GM18517 (cell line): ENCODE measurements around the gene C3orf62.
"Not testable (repeated sequence)": the region's sequence is repeated elsewhere in the genome, so short reads cannot be mapped to it uniquely, and the experiment has no call there.

Experiments used
- ATAC-seq: cut with Tn5 transposase; IDR thresholded peaks from one replicate; pipeline ENCODE4 v1.9.1; 2021; ENCODE audit warnings: mild to moderate bottlenecking, moderate library complexity; ENCODE audit not compliant: unreplicated experiment

C3orf62 gene

DNA sequence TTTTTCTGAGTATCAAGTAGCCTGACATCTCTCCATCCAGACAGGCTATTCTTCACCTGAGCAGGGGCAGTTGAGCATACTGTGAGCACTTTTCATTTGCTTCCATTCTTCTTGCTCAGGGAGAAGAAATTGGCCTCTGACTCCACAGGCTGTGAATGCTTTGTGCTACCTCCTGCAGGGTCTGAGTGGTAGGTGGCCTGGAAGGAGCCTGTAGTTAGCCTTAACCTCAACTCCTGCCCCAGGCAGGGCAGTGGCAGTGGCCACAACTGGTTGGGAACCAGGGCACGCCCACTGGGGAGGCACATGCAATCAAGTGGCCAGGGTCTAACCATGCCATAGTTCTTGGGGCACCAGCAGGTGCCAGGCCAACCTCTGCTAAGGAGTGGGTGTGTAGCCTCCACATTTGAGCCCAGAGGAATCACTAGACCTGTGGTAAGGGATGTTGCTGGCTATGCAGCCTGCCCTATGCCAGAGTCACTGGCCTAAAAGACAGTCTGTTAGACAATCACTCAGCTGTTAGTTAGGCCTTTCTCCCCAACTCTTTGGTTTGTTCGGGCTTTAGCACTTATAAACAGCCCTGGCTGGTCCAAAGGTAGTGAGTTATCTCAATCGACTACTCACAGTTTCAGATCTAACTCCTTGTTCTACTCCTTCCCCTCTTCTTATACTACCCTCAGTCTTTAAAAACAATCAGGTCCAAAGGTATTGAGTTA is 7.4 kb downstream of the C3orf62 start:
- no peak for ATAC-seq

DNA sequence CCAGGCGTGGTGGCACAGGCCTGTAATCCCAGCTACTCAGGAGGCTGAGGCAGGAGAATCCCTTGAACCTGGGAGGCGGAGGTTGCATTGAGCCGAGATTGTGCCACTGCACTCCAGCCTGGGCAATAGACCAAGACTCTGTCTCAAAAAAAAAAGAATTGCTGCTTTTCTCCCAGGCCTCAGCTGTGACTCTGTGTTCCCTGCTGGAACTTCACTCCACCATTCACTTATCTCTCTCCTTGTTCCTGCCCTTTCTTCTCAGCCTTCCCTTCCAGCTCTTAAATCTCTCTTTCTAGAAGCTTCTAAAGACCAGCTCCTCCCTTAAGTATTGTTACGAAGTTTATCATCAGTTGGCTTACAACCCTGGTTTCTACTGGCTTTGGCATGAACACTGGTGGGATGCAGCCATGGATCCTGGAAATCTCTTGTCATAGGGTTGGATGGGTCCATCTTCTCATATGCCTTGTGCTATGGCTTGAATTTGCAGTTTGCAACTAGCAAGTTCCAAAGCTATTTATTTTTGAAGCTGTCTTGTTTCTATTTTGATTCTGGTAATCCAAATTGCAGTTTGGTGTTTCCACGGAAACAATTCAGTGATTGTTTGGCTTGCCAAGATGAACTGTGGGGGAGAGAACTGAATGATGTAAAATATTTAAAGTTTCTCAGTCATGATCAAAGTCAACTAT is 10.5 kb downstream of the C3orf62 start:
- ATAC-seq, result no peak

DNA sequence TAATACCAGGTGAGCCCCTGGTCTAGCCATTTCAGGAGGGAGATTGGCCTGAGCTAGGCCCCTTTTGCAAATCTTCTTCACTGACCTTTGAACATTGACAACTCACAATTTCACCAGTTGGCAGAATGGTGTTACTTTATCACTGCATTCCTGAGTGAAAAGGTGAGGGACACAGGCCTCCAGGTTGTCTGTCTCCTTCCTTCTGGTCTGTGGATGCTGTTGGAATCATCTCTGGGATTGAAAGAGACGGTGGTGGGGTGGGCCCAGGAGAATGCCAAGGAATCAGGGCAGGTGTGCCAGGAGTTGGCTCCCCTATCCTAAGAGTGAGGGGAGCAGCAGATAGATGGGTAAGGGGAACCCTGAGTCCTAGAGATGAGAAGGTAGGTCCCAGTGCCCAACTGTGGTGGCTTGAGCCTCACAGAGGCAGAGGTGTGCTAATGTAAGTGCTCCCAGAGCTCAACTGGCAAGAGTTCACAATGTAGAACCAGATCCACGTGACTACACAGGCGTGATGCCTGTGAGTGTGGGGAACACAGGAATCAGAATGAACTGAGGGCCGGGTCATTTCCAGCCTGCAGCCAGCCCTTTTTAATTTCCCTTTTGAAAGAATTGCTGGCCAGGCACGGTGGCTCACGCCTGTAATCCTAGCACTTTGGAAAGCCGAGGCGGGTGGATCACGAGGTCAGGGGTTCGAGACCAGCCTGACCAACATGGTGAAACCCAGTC is 11.2 kb downstream of the C3orf62 start:
- ATAC-seq, result no peak

DNA sequence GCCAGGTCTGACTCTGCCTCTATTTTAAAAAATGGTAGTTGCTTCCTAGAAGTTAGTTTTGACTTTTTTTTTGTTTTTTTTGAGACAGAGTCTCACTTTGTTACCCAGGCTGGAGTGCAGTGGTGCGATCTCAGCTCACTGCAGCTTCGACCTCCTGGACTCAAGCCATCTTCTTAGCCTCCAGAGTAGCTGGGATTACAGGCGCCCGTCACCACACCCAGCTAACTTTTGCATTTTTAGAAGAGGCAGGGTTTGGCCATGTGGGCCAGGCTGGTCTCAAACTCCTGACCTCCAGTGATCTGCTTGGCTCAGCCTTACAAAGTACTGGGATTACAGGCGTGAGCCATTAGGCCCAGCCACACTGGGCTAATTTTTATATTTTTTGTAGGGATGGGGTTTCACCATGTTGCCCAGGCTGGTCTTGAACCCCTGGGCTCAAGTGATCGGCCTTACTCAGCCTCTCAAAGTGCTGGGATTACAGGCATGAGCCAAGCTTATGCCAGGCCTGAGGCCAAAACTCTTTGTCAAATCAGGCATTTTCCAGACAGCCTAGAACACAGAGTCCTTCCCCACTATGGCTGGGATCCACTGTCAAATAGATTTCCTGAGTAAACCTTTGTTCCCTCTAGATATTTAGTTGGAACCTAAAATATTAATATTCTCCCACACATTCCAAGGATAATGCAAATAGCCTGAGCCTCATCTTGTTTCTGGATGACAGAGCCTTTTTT is 13.7 kb downstream of the C3orf62 start:
- no peak for ATAC-seq

DNA sequence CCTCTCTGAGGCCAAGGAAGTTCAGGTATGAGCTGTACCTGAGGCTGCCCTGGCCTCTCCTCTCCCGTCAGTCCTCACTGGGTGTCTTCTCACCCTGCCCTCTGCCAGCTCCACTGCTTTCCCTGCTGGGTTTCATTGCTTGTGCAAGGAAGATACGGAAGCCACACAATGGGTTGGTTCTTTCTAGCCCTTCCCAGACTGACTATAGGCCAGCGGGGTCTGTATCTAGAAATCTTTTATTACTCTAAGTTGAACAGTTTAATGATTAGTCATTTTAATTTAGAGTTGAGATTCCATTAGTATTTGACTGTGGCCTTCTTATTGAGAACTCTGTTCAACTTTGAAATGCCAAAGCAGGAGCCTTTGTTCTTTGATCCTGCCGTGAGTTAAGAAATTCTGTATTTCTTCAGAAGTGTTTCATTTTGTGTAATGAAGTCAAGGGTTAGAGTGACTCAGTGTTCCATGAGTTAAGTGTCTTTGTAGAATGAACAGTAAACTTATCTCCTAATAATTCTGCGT is 16.2 kb downstream of the C3orf62 start:
- ATAC-seq, result no peak

DNA sequence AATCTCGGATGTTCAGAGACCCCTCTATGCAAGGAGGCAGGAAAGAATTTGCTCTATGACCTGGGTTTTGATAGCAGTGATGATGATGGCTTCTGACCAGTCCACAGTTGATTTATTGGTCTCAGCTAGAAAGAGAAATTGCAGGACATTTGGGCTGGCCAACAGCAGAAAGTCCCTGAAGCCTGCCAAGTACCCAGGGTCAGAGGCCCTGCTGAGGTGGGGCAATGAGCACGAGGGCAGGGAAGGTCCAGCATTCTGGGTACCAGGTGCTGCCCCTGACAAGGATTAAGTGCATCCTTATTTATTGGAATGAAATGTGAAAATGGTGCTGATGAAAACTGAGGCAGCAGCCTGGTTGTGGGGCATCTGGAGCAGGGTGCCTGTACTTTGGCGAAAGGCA is 19.8 kb downstream of the C3orf62 start:
- ATAC-seq, result no peak

DNA sequence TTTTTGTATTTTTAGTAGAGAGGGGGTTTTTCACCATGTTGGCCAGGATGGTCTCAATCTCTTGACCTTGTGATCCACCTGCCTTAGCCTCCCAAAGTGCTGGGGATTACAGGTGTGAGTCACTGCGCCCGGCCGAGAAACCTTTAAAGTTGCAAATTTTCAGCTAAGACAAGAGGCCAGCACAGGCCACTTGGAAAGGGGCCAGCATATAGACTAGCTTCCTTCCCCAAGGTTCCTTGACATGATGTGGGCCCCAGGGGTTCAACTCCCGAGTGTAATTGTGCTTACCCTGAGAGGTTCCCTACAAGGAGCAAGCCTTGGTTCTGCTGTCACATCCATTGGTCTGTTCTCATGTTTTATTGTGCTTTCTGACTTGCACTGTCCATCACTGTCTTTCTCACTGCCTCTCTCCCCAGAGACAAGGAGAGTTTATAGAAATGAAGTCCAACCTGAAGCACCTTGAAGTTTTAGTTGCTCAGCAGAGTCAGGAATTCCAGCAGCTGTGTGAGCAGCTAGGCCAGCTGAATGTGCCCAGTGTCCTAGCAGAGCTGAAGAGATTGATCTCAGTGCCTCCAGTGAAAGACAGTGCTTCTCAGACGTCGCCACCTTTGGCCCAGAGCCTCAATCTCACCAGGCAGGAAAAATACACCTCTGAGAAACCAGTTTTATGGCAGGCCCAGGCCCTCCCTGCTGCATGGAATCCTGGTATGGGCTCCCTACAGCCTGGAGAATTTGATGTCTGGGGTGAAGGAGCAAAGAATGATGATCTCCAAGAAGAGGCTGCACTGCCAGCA is 21.1 kb downstream of the C3orf62 start:
- no peak for ATAC-seq

DNA sequence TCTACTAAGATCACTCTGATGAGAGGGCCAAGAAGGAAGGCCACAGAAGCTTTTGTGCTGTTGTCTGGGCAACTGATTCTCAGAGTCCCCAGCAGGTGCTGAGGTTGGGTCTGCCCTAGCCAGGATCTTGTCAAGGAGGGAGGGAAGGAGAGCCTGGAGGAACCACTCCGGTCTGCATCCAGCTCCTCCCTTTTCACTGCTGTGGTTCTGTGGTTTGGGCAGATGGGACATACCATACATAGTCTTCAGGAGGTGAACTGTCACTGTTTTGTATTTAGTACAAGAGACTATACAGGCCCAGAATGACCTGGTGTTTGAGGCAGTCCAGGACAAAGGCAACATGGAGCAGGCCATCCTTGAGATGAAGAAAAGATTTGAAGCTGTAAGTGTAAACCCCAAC is 21.9 kb downstream of the C3orf62 start:
- no peak for ATAC-seq

DNA sequence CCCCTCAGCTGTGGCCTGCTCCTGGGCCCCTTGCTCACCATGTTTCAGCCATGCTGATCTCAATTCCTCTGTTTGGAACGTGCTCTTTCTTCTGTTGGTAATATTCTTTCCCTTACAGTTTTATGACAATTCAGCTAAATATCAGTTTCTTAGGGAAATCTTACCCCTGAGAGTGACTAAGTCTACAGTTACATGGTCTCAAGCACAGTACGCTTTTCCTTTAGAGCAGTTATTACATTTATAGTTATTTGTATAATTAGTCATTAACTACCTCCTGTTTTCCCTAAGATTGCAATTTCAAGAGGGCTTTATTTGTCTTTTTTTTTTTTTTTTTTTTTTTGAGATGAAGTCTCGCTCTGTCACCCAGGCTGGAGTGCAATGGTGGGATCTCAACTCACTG is 23.5 kb downstream of the C3orf62 start:
- ATAC-seq, result no peak

DNA sequence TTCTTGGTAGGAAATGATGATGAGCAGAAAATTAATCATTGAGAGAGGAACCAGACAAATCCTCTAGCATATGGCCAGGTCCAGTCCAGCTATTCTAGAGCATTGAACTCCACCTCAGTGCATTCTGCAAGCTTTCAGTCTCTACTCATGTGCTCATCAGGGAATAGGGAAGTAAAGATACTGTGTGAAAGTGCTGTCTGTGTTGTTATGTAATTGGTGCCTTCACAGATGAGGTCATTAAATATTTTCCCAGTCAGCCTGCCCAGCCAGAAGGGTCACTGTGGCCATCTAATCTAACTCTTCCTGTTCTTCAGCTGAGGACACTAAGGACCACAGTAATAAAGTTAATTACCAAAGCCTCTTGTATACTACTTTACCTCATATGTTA is 28.2 kb downstream of the C3orf62 start:
- no peak for ATAC-seq

DNA sequence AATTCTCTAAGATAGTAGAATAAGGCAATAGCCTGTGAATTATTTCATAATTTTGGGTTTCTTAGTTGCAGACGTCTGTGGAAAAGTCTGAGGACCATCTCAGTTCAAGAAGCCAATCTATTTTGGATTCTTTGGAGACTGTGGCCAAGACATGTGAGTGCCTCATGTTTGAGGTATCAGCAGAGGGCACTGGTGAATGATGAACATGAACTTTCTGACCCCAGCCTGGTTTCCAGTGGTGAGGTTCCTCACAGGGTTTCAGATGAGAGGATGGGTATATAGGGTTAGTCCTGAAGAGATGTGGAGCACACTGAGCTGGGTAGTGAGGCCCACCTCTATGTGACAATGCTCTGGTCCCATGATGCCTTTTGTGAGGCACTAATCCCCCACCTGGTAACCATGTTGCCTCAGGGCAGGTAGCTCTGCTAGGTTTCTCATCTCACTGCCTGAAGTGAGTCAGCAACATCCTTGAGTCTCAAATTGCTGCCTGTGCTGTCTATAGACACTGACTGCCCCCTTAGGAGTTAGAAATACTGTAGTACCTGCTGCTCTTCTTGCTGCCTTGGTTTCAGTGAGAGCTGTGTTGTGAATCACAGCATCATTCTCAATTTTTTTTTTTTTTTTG is 32.3 kb downstream of the C3orf62 start:
- ATAC-seq, result no peak

DNA sequence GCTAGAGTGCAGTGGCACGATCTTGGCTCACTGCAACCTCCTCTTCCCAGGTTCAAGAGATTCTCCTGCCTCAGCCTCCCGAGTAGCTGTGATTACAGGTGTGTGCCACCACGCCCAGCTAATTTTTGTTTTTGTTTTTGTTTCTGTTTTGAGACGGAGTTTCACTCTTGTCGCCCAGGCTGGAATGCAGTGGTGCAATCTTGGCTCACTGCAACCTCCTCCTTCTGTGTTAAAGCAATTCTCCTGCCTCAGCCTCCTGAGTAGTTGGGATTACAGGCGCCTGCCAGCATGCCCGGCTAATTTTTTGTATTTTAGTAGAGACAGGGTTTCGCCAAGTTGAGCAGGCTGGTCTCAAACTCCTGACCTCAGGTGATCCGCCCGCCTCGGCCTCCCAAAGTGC is 36.9 kb downstream of the C3orf62 start:
- ATAC-seq, result not testable (repeated sequence)

DNA sequence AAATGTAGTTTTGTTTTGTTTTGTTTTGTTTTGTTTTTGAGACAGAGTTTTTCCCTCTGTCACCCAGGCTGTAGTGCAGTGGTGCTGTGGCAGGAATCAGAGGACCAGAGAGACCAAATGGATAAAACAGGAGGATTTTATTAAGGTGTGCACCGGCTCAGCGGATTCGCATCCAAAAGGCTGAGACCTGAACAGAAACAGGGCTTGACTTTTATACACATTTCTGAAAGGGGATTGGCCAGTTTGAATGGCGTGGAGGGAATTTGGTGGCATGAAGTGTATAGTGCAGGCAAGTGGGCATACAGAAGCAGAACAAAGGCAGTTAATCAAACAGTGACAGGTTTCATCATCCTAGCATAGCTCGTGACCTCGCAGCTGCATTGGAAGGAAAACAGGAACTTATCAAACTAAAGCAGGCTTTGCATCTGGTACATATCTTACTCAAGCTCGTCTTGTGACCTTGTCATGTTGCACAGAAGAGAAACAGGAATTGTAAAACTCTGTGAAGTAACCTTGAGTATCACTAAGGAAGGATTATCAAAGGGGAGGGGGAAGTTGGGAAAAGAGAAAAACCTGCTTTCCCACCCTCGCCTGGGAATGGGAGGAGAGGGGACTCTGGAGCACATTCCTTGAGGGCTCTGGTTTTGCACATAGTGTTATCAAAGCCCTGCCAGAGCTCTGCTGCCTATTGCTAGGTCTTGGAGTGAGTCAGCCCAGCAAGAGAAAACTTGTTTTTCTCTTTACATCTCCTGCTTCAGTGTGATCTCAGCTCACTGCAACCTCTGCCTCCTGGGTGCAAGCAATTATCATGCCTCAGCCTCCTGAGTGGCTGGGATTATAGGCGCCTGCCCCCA is 38.5 kb downstream of the C3orf62 start:
- ATAC-seq, result no peak

DNA sequence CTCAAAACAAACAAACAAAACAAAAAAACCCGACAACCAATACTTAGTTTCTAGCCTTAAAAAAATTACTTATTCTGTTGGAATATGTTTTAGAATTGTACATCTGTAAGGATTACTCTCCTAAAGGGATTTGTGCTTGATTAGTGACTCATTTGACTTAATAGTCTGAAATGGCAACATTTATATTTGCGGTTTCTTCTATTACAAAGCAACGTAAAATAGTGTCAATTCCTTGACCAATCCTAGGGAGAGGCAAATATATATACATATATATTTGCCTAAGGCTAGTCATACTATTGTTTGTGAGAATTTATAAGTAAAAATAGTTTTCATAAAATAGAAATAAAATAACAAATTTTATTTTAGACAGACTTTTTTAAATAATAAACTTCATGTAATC is 39.7 kb downstream of the C3orf62 start:
- no peak for ATAC-seq

DNA sequence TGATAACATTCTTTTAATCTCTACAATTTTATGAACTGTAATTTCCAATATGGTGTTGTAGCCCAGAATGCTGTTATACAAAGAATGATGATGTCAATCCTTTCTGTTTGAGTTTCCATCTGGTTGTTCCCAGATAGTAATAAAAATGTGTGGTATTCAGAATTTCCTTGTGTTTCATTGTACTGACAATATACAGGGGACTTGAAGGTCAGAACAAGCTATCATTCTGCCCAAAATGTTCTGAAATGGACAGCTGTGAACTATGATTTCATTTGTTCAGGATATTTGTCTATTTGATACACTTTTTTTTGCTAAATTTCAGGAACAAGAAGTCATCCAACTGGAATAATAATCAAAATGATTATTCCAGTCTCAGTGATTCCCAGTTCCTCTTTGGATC is 40.8 kb downstream of the C3orf62 start:
- ATAC-seq, result no peak

DNA sequence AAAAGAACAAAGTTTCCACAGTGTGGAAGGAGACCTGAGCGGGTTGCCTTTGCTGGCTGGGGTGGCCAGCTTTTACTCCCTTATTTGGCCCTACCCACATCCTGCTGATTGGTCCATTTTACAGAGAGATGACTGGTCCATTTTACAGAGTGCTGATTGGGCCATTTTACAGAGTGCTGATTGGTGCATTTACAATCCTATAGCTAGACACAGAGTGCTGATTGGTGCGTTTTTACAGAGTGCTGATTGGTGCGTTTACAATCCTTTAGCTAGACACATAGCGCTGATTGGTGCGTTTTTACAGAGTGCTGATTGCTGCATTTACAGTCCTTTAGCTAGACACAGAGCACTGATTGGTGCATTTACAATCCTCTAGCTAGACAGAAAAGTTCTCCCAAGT is 48.2 kb downstream of the C3orf62 start:
- not testable (repeated sequence) for ATAC-seq

DNA sequence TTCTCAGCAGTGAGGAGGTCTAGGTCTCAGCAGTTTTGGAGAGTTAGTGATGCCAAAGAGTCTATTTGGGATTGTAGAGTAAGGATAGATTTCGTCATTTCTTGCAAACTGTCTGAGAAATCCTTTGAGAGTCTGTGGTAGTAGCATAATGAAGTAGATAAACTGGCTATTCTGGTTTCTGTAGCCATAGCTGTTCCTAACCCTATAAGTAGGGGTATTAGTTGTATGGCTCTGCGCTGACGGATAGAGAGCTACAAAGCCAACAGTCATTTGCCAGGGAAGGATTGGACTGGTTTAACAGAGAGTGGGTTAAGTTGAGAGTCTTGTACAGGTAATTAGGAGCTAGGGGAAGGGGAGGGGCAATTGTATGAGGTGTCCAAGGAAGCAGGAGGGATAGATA is 55.0 kb downstream of the C3orf62 start:
- no peak for ATAC-seq

DNA sequence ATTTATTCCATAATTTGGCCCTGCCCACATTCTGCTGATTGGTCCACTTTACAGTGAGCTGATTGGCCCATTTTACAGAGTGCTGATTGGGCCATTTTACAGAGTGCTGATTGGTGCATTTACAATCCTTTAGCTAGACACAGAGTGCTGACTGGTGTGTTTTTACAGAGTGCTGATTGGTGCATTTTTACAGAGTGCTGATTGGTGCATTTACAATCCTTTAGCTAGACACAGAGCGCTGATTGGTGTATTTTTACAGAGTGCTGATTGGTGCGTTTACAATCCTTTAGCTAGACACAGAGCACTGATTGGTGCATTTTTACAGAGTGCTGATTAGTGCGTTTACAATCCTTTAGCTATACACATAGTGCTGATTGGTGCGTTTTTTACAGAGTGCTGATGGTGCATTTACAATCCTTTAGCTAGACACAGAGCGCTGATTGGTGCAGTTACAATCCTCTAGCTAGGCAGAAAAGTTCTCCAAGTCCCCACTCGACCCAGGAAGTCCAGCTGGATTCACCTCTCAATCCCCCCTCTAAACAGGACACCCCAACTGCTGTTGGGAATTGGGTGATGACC is 56.0 kb downstream of the C3orf62 start:
- ATAC-seq, result not testable (repeated sequence)

DNA sequence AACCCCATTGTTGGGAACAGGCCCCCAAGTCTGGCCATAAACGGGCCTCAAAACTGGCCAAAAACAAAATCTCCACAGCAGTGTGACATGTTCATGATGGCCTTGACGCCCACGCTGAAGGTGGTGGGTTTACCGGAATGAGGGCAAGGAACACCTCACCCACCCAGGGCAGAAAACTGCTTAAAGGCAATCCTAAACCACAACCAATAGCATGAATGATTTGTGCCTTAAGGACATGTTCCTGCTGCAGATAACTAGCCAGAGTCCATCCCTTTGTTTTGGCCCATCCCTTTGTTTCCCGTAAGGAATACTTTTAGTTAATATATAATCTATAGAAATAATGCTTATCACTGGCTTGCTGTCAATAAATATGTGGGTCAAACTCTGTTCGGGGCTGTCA is 57.9 kb downstream of the C3orf62 start:
- no peak for ATAC-seq
